Tibial nerve (tissue), 4 donors: ENCODE measurements around the gene RASGEF1C. TPM values are rescaled to one million over a fixed set of nuclear protein-coding genes. Genes with fewer than 3 reads are reported as not detected.

Source experiments
- DNase-seq, 2 donors: peaks; one replicate each; pipeline ENCODE4 v3.0.0-alpha.2; 2019; ENCODE audit warnings: low spot score in 2 of 2
- H3K27ac ChIP-seq, 4 donors: fragments of 200-600 bp; sonication (generic) in 3 of 4; one replicate each; pipeline ENCODE4 v1.5.1; 2017 to 2019; ENCODE audit warnings: mild to moderate bottlenecking in 1 of 4
- H3K27me3 ChIP-seq, 2 donors: fragments of 200-600 bp; sonication (generic) in 1 of 2; one replicate each; pipeline versions ENCODE4 v1.5.1 to v1.6.0; 2017 to 2019
- H3K36me3 ChIP-seq, 3 donors: fragments of 200-600 bp; sonication (generic); one replicate each; pipeline ENCODE4 v1.5.1; 2018 to 2019
- H3K4me1 ChIP-seq, 4 donors: fragments of 200-600 bp; sonication (generic) in 3 of 4; one replicate each; pipeline ENCODE4 v1.5.1; 2017 to 2019
- H3K4me3 ChIP-seq, 4 donors: fragments of 200-600 bp; sonication (generic) in 3 of 4; one replicate each; pipeline ENCODE4 v1.5.1; 2017 to 2019; ENCODE audit warnings: mild to moderate bottlenecking in 1 of 4, moderate library complexity in 1 of 4
- H3K9me3 ChIP-seq, 4 donors: fragments of 200-600 bp; sonication (generic) in 3 of 4; one replicate each; pipeline ENCODE4 v1.5.1; 2017 to 2019
- CTCF ChIP-seq, 5 experiments: fragments of 200-600 bp in 3 of 5; fragments of 450-650 bp in 2 of 5; sonication (generic) in 3 of 5; IDR thresholded peaks; one replicate each; pipeline ENCODE4 v1.5.1; 2016 to 2019; ENCODE audit warnings: antibody characterized with exemption in 5 of 5, mild to moderate bottlenecking in 3 of 5, moderate library complexity in 2 of 5
- EP300 ChIP-seq, 2 donors: sonication (generic); formaldehyde crosslinking; IDR thresholded peaks; one replicate each; pipeline ENCODE4 v1.6.1; 2017; ENCODE audit warnings: antibody characterized with exemption in 2 of 2, mild to moderate bottlenecking in 1 of 2
- POLR2A ChIP-seq, 2 donors: fragments of 450-650 bp; IDR thresholded peaks; one replicate each; pipeline ENCODE4 v1.6.1; 2017; ENCODE audit warnings: antibody characterized with exemption in 2 of 2, mild to moderate bottlenecking in 2 of 2, moderate library complexity in 2 of 2
- WGBS, 2 donors: methylation state at CpG; one replicate each; pipeline ENCODE4 v1.1.5; 2018; 5-methylcytosine and 5-hydroxymethylcytosine counted together
- total RNA-seq, 4 donors: library from RNA; depleted of rRNA; stranded (reverse); fragments of >200 nt; gene quantifications; one replicate each; pipeline ENCODE4 v1.1.0, GENCODE V29; 2016

RASGEF1C gene
- total RNA-seq, 4 donors from 2014 or later = 2.7 to 12.0 (median 10.4) TPM

- no peak for TF ChIP-seq POLR2A (IDR thresholded peaks at IDR 0.05)
- no peaks in the 10 kb centered on the region for H3K27me3 ChIP-seq
- H3K36me3 ChIP-seq = no peaks in the 10 kb centered on the region
- H3K4me3 ChIP-seq = no peak overlapping the region
- no peak for DNase-seq
- WGBS, 2 donors = 46 to 59% methylated on average over 6 of the region's 6 CpGs
- H3K9me3 ChIP-seq = no peaks in the 10 kb centered on the region
- peaks cover 0 to 52% (median 27%) of the 10 kb centered on the region in 4 donors for H3K4me1 ChIP-seq
- peak overlapping the region; percentile 55 to 95 (median 76) for H3K27ac ChIP-seq
Observed at GRCh38 chr5:180180421-180180820, 28.6 kb downstream of the RASGEF1C start.

- DNase-seq = no peak
- H3K4me3 ChIP-seq = no peak overlapping the region
- no peaks in the 10 kb centered on the region for H3K9me3 ChIP-seq
- TF ChIP-seq CTCF (IDR thresholded peaks at IDR 0.05) (no peak), POLR2A (IDR thresholded peaks at IDR 0.05) (peak in 1 of 2 donors; percentile 36), EP300 (IDR thresholded peaks at IDR 0.05) (peak in 1 of 2 donors; percentile 74)
- H3K36me3 ChIP-seq = no peaks in the 10 kb centered on the region
- H3K27ac ChIP-seq = peak overlapping the region; percentile 55 to 95 (median 76)
- H3K4me1 ChIP-seq = peaks cover 0 to 59% (median 31%) of the 10 kb centered on the region in 4 donors
- H3K27me3 ChIP-seq = no peaks in the 10 kb centered on the region
- WGBS, 2 donors = 39 to 41% methylated on average over 23 of the region's 23 CpGs
Observed at GRCh38 chr5:180179442-180180420, 29.3 kb downstream of the RASGEF1C start.

DNA sequence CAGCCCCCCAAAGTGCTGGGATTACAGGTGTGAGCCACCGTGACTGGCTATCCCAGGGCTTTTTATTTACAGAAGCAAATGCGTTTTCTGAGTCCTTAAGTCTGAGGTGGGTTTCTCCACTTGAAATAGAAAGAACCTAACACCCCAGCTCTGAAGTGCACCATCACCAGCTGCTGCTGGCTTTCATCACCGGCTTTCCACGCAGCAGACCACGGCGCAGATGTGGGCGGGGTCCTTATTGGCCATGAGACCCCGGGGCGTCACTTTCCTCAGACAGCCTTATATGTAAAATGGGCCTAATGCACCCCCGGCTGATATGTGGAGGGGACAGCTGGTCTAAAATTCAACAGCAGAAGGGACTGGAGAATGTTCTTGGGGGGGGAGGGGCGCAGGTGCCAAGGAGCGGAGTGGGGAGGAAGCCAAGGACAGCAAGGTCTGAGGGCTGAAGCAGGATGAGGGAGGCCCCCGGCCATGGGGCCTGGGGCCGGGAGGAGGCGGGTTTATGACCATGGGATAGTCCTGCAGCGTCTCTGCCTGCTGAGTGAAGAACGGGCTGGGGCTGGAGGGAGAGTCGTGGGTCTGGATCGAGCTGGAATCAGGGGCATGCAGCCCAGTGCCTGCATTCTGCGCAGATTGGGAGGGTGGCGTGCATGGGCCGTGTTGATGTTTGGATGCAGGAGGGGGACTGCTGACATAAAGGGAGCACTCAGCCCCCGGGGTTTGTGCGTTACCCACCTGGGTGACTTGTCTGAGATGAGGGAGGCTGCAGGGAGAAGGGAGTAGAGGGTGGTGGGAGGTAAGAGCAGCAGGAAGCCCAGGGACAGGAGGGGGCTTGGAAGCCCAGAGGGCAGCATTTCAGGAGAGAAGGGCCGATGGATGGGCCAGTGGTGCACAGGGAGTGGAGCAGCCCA is 30.2 kb downstream of the RASGEF1C start:
- Histone ChIP-seq H3K36me3 (no peaks in the 10 kb centered on the region), H3K9me3 (no peaks in the 10 kb centered on the region), H3K4me3 (no peak overlapping the region), H3K27me3 (no peaks in the 10 kb centered on the region), H3K27ac (peak overlapping the region; percentile 55 to 95 (median 76)), H3K4me1 (peaks cover 0 to 63% (median 35%) of the 10 kb centered on the region in 4 donors)
- DNase-seq = no peak
- TF ChIP-seq EP300 (IDR thresholded peaks at IDR 0.05) = no peak
- no peak for TF ChIP-seq POLR2A (IDR thresholded peaks at IDR 0.05)
- WGBS, 2 donors = 69 to 73% methylated on average over 25 of the region's 25 CpGs

- TF ChIP-seq CTCF (IDR thresholded peaks at IDR 0.05) (no peak), POLR2A (IDR thresholded peaks at IDR 0.05) (no peak), EP300 (IDR thresholded peaks at IDR 0.05) (no peak)
- H3K27me3 ChIP-seq = no peaks in the 10 kb centered on the region
- peak overlapping the region; percentile 57 to 95 (median 78) for H3K27ac ChIP-seq
- no peak overlapping the region for H3K4me3 ChIP-seq
- peaks cover 0 to 87% (median 58%) of the 10 kb centered on the region in 4 donors for H3K4me1 ChIP-seq
- DNase-seq = no peak
- 97 to 98% methylated on average over 8 of the region's 8 CpGs for WGBS, 2 donors
- no peaks in the 10 kb centered on the region for H3K9me3 ChIP-seq
- no peaks in the 10 kb centered on the region for H3K36me3 ChIP-seq
Observed at GRCh38 chr5:180176191-180176590, 32.8 kb downstream of the RASGEF1C start.

- H3K9me3 ChIP-seq = no peaks in the 10 kb centered on the region
- H3K4me3 ChIP-seq = no peak overlapping the region
- H3K36me3 ChIP-seq = no peaks in the 10 kb centered on the region
- no peaks in the 10 kb centered on the region for H3K27me3 ChIP-seq
- no peak for TF ChIP-seq EP300 (IDR thresholded peaks at IDR 0.05)
- no peak for TF ChIP-seq CTCF (IDR thresholded peaks at IDR 0.05)
- no peak for TF ChIP-seq POLR2A (IDR thresholded peaks at IDR 0.05)
- 83% methylated on average over 5 of the region's 7 CpGs; no CpG with 5 or more reads in 1 of the 2 donors for WGBS, 2 donors
- DNase-seq = no peak
- H3K27ac ChIP-seq = peak overlapping the region; percentile 72 to 95 (median 92)
- peaks cover 0 to 89% (median 63%) of the 10 kb centered on the region in 4 donors for H3K4me1 ChIP-seq
Observed at GRCh38 chr5:180175015-180175431, 34.0 kb downstream of the RASGEF1C start.
